ENCODE measurements around the gene MAST4. TPM values are rescaled to one million over a fixed set of nuclear protein-coding genes. Genes with fewer than 3 reads are reported as not detected.

MAST4 gene
- total and polyA plus RNA-seq, 2 of the 4 experiments (the other 2 are of a cell fraction): 4.8 to 6.8 TPM

DNA sequence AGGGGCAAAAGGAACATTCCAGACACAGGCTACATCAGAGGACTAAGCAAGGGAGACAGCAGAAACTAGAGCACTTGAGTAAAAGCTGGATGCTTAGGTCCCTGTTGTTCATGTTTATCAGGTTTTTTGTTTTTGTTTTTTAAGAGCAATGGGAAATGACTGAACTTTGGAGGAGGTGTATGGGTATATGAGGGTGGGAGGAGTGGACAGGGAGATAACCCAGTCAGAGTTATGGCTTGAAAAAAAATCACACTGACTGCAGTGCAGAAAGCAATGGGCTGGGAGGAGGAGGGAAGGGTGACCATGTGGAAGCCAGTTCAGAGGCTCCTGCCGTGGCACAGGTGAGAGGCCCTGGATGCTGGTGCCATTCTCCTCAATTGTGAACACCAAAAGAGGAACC, 522.8 kb downstream of the MAST4 start:
- Histone ChIP-seq H3K27ac (ENCODE audit: insufficient read depth, low read length) (no peak overlapping the region), H2AK5ac (ENCODE audit: low read depth, low read length) (no peak overlapping the region), H4K8ac (ENCODE audit: low read depth in 2 of 2, low read length in 2 of 2) (no peak overlapping the region), H4K20me1 (ENCODE audit: insufficient read depth, low read length) (no peaks in the 10 kb centered on the region), H3K9ac (ENCODE audit: low read depth, low read length) (no peak overlapping the region), H3K9me3 (ENCODE audit: control insufficient read depth, insufficient read depth, low read length) (no peaks in the 10 kb centered on the region), H3K36me3 (ENCODE audit: control insufficient read depth, insufficient read depth, low read length) (peaks cover 4% of the 10 kb centered on the region), H2BK20ac (ENCODE audit: low read depth, low read length) (no peak overlapping the region), H2BK15ac (ENCODE audit: low read depth, low read length) (no peak overlapping the region), H2AK9ac (replicated peaks; ENCODE audit: low read depth, low read length, poor library complexity) (no peak overlapping the region), H2AFZ (replicated peaks; ENCODE audit: low read length, poor library complexity) (no peak overlapping the region), H2BK5ac (ENCODE audit: low read depth, low read length, poor library complexity, severe bottlenecking) (no peak overlapping the region), H3K4ac (ENCODE audit: low read depth, low read length) (no peak overlapping the region), H3K9me1 (ENCODE audit: insufficient read depth, low read length) (0 out of 2 replicates have a peak, but pooled peaks cover 2% of the 10 kb centered on the region), H4K5ac (ENCODE audit: low read depth, low read length) (no peak overlapping the region), H3K4me1 (ENCODE audit: control insufficient read depth, insufficient read depth, low read length) (no peaks in the 10 kb centered on the region), H3K18ac (ENCODE audit: low read depth, low read length) (no peak overlapping the region), H3K14ac (replicated peaks; ENCODE audit: low read depth, low read length) (no peak overlapping the region), H4K91ac (ENCODE audit: insufficient read depth, low read depth, low read length) (no peak overlapping the region), H2BK120ac (ENCODE audit: low read depth, low read length) (no peak overlapping the region), H3K27me3 (ENCODE audit: control insufficient read depth, insufficient read depth, low read length) (no peaks in the 10 kb centered on the region), H3K4me3 (ENCODE audit: insufficient read depth, low read depth, low read length) (no peak overlapping the region), H3K23ac (ENCODE audit: low read depth, low read length) (no peak overlapping the region), H3K56ac (ENCODE audit: extremely low read depth, insufficient read depth, low read length) (no peak overlapping the region), H3K79me1 (ENCODE audit: low read depth in 1 of 2, low read length in 2 of 2) (no peaks in the 10 kb centered on the region; a peak in 1 of 4 replicates), H3K4me2 (ENCODE audit: low read depth, low read length) (no peak overlapping the region)
- ChIA-PET CTCF (interaction anchor here (1.6 kb wide), 1 partner anchor 131 kb away, joined by 3 read pairs; no protein-coding TSS in a partner anchor), POLR2A (ENCODE audit: unreplicated experiment) (no interaction called here)
- intact Hi-C loops (cut with micrococcal nuclease) (no loop called here), dilution Hi-C loops (cut with HindIII; ENCODE audit: low sequenced_read_pairs, unreplicated experiment) (no loop called here), in situ Hi-C loops (cut with MboI; ENCODE audit: low sequenced_read_pairs) (no loop called here)
- TF ChIP-seq SMC3 (IDR thresholded peaks at IDR 0.05; ENCODE audit: low read depth, low read length): no peak
- TF ChIP-seq RAD21 (IDR thresholded peaks at IDR 0.05; ENCODE audit: low read length): no peak
- TF ChIP-seq, protein P1, sequence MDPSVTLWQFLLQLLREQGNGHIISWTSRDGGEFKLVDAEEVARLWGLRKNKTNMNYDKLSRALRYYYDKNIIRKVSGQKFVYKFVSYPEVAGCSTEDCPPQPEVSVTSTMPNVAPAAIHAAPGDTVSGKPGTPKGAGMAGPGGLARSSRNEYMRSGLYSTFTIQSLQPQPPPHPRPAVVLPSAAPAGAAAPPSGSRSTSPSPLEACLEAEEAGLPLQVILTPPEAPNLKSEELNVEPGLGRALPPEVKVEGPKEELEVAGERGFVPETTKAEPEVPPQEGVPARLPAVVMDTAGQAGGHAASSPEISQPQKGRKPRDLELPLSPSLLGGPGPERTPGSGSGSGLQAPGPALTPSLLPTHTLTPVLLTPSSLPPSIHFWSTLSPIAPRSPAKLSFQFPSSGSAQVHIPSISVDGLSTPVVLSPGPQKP (IDR thresholded peaks at IDR 0.05; ENCODE audit: borderline replicate concordance, low read depth, low read length): no peak
- no peak for TF ChIP-seq NFE2L2 (IDR thresholded peaks at IDR 0.05; ENCODE audit: low read depth, low read length)
- TF ChIP-seq, protein P2, sequence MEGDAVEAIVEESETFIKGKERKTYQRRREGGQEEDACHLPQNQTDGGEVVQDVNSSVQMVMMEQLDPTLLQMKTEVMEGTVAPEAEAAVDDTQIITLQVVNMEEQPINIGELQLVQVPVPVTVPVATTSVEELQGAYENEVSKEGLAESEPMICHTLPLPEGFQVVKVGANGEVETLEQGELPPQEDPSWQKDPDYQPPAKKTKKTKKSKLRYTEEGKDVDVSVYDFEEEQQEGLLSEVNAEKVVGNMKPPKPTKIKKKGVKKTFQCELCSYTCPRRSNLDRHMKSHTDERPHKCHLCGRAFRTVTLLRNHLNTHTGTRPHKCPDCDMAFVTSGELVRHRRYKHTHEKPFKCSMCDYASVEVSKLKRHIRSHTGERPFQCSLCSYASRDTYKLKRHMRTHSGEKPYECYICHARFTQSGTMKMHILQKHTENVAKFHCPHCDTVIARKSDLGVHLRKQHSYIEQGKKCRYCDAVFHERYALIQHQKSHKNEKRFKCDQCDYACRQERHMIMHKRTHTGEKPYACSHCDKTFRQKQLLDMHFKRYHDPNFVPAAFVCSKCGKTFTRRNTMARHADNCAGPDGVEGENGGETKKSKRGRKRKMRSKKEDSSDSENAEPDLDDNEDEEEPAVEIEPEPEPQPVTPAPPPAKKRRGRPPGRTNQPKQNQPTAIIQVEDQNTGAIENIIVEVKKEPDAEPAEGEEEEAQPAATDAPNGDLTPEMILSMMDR (conservative IDR thresholded peaks at IDR 0.05; ENCODE audit: low read depth, low read length): no peak
- TF ChIP-seq CEBPB (IDR thresholded peaks at IDR 0.05; ENCODE audit: low read depth, low read length): no peak
- no peak for TF ChIP-seq MAZ (IDR thresholded peaks at IDR 0.05; ENCODE audit: borderline replicate concordance, low read depth, low read length)
- TF ChIP-seq BHLHE40 (IDR thresholded peaks at IDR 0.05; ENCODE audit: low read depth, low read length): no peak
- no peak for TF ChIP-seq POLR2A (IDR thresholded peaks at IDR 0.05; ENCODE audit: low read depth, low read length)
- no peak for TF ChIP-seq RFX5 (IDR thresholded peaks at IDR 0.05; ENCODE audit: low read depth, low read length)
- ATAC-seq (ENCODE audit: low read depth) (no peak), DNase-seq (no peak)
- no TSS peak for BruUV-seq (replicated peaks)
- WGBS, 2 experiments (ENCODE audit: extremely low coverage in 2 of 2, insufficient read length in 1 of 2): no CpG with 5 or more reads among the region's 1 CpG

Measured in IMR-90 (cell line).